GM18951 (cell line): ENCODE results near the gene TP53AIP1.

Experiments used
- POLR2A ChIP-seq: IDR thresholded peaks from 4 replicates; pipeline ENCODE4 v1.6.1; 2011; ENCODE audit warnings: mild to moderate bottlenecking; ENCODE audit not compliant: insufficient read length, insufficient read depth; ENCODE audit errors: extremely low read depth
- in situ Hi-C: fragments of 300-500 bp; cut with MboI; formaldehyde crosslinking; loops from one replicate; pipeline ENCODE4 v1.12.0; 2022; ENCODE audit warnings: low sequenced_read_pairs, mixed read lengths, inconsistent platforms; ENCODE audit not compliant: unreplicated experiment

The TP53AIP1 gene

GRCh38 chr11:128942817-128943427, at the start of gene TP53AIP1:
Gene TP53AIP1 (minus strand): TSS chr11:128942871. CDS start chr11:128937818, 5,053 bp downstream.
- TF ChIP-seq POLR2A: no peak
- in situ Hi-C loops: no loop called here

DNA sequence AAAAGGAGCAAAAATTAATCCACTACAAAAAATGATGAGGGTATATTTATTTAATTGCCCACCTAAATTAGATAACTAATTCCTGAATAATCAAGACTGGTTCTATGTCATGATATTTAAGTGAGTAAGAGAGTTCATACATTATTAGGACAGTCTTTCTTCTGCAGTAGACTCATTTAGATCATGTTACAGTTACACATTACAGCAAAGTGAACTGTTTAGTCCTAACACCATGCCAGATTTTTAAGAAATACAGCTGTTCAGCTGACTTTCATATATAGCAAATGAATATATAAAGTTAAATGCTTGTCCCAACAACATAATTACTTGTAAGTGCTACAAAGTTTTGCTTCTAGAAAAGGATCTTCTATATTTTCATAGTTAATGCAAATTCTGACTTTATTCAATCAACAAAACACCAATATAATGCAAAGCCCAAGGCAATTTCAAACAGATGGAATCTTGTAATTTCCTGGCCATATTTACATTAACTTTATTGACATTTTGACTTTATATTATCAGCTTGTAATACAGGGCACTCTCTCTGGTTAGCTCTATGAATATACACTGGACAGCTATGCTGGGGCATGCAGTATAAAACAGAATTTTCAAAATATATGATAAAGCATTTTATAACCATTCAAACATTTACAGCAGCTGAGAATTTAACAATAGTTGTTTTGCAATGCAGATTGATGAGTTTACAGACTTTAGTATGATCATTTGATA, 45.7 kb upstream of the TP53AIP1 start:
- TF ChIP-seq POLR2A: no peak
- in situ Hi-C loops: no loop called here

DNA sequence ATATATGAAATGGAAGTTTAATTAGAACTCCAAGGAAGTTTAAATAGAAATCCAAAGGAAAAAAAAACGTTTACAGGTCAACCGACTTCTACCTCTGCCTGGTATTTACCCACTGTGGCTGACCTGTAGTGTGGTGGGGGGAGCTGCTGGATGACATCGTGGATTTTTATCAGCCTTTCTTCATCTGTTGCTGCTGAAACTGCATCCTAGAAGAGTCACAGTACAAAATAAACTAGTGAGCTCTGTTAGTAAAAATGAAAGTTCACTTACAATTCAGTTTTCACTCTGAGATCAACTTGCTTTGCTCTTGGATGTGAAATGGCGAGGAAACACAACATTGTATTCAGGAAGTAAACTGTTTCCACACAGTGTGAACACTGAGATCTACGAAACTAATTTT, 43.2 kb upstream of the TP53AIP1 start:
- in situ Hi-C loops: no loop called here
- no peak for TF ChIP-seq POLR2A

DNA sequence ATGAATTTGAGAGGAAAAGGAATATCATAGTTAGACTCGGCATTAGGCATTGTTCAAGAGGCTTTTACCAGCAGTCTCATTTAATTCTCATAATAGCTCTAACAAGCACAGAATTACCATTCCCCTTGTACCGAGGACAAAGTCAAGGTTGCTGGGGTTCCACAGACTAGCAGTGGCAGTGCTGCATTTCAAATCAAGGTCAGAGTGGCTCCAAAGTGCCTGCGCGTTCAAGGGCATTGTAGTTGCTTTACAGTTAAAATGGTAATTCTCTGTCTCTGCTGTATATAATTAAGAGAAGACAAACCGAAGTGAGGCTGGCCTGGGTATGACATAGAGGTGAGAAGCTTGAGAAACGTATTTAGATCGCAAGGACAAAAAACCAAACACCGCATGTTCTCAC, 40.4 kb upstream of the TP53AIP1 start:
- in situ Hi-C loops: no loop called here
- TF ChIP-seq POLR2A: no peak

GRCh38 chr11:128981254-128981653, 38.6 kb upstream of the TP53AIP1 start:
- in situ Hi-C loops: no loop called here

DNA sequence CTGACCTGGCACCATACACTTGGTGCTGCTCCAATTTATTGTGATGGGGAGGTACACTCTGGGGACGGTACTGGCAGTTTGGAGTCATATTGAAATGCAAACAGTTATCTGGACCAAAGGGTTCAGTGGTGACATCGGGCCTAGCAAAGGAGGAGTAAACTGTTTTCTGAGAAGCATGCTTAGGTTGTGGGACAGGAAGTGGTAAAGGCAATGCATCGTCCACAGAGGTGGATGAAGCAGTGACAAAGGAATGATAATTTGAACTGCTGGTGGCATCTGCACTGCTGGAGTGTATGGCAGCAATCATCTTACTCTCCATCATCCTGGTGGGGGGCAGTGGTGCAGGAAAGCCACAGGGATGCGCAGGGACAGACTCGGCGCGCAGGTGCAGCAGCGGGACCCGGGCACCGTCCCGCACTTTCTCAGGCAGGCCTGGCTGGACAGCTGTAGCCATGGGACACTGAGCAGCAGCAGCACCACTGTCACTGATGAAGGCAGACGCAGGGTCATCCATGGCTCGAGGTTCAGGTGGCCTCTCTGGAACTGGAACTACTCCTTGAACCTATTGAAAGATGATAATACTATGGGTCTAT, 28.0 kb upstream of the TP53AIP1 start:
- TF ChIP-seq POLR2A: no peak
- in situ Hi-C loops: no loop called here

More at GRCh38 chr11:128981254-128981653, 38.6 kb upstream of the TP53AIP1 start:
- no peak for TF ChIP-seq POLR2A

GRCh38 chr11:128968916-128969315, 26.2 kb upstream of the TP53AIP1 start:
- in situ Hi-C loops: no loop called here
- TF ChIP-seq POLR2A: no peak

DNA sequence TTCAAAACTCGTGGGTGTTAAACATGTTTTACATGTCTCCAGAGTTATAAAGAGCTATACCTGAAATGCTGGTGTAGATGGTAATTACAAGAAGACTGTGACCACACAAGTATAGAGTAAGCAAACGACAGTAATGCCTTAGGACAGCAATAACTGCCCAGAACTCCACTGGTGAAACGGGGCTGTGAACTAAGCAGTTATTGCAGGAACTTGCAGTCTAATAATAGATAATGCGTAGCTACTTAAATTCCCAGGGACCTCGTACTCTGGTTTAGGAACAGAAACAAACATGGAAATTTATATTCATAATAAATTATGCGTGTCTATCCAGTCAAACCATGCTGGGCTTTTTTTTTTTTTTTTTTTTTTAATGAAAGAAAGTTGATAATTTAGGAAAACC, 24.9 kb upstream of the TP53AIP1 start:
- in situ Hi-C loops: no loop called here
- no peak for TF ChIP-seq POLR2A

DNA sequence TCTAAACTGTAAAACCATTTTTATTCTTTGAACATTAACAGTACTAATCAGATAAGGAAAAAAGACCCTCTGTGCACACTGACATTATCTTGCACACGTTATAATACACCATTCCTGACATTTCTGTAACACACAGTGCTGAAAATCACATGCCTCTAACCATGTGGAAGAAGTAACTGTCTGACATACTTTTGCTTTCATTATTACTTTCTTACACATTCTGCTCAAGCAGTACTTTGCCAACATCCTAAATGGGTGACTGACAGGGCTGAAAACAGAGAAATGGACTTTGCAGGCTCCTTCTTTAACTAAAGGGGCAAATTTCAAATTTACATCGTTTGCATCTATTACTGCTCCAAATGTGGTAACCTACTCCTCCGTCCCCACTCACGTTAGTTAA, 22.8 kb upstream of the TP53AIP1 start:
- TF ChIP-seq POLR2A: no peak
- in situ Hi-C loops: no loop called here

DNA sequence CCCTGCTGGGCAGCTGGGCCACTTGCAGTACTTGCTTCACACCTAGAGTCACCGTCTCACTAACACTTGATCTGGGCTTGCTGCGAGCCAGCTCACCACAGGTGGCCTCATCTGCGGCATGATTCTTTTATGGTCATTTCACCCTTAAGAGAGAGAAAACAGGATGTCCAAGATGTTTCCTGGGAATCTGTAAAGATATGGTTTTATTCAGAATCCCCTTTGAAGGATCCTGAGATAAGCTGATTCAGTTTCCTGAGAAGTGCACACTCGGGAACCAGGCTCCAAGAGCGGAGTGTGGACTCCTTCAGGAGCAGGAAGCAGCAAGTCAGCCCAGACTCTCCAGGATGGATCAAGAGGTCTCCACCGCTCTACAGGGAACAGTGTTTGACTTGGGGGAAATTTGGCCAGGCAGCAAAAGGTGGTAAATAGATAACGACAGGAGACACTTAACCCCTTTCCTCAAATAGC, 21.8 kb upstream of the TP53AIP1 start:
- in situ Hi-C loops: no loop called here
- no peak for TF ChIP-seq POLR2A

- in situ Hi-C loops: no loop called here
- TF ChIP-seq POLR2A: no peak
Observed at GRCh38 chr11:128963744-128964325, 21.2 kb upstream of the TP53AIP1 start.

DNA sequence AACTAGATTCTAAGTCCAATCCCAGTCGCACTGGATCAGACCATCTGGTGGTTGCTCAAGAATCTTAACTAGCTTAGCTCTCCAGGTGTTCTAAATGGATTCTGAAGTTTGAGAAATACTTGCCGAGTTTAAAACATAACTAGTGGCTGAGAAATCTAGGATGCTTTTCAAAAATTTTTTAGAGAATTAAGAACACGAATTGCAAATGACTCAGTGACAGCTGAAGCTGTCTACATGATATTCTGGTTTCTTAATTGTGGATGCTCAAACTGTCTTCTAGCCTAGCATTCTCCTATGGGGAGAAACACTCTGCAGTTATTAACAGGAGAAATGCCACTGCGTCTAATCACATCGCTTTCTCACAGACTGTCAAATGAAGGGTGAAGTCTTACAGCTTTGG, 20.2 kb upstream of the TP53AIP1 start:
- no peak for TF ChIP-seq POLR2A

GRCh38 chr11:128961645-128962044, 19.0 kb upstream of the TP53AIP1 start:
- in situ Hi-C loops: no loop called here
- no peak for TF ChIP-seq POLR2A

More for the DNA sequence above, 20.2 kb upstream of the TP53AIP1 start:
- in situ Hi-C loops: no loop called here

- no peak for TF ChIP-seq POLR2A
- in situ Hi-C loops: no loop called here
Observed at GRCh38 chr11:128957202-128957482, 14.5 kb upstream of the TP53AIP1 start.
